OCI-LY7 (cell line): ENCODE data around the gene HINT3. TPM values are rescaled to one million over a fixed set of nuclear protein-coding genes. Genes with fewer than 3 reads are reported as not detected.

ENCODE experiments used
- BruUV-seq: library from RNA; stranded (reverse); fragments of 400-500 nt; replicated peaks from 2 replicates; lab custom pipeline; 2021; lab: Mats Ljungman, UMichigan
- CTCF ChIA-PET: fragments of 300-600 bp; sonication (Branson Sonifier 250); formaldehyde crosslinking; loops from one replicate; lab custom pipeline; 2022; ENCODE audit warnings: antibody characterized with exemption; ENCODE audit not compliant: unreplicated experiment; lab: Charles Lee
- POLR2A ChIA-PET: fragments of 300-600 bp; sonication (Branson Sonifier 250); formaldehyde crosslinking; loops from one replicate; lab custom pipeline; 2022; ENCODE audit warnings: antibody characterized with exemption; lab: Charles Lee
- DNase-seq: peaks from one replicate; pipeline ENCODE4 v3.0.0-alpha.2; 2015; ENCODE audit warnings: low spot score
- H2AFZ ChIP-seq: fragments of 200-600 bp; sonication (generic), shearing (Covaris generic); 2 replicates; pipeline ENCODE4 v1.6.1; 2014; ENCODE audit warnings: mild to moderate bottlenecking, antibody characterized with exemption, low read length, moderate library complexity
- H3K27ac ChIP-seq: fragments of 200-600 bp; sonication (generic); 2 replicates; pipeline ENCODE4 v1.5.1; 2014; ENCODE audit warnings: mixed run types, low read depth, mild to moderate bottlenecking, moderate library complexity, low read length, inconsistent platforms; ENCODE audit not compliant: poor library complexity, severe bottlenecking
- H3K36me3 ChIP-seq: fragments of 200-600 bp; sonication (generic); 2 replicates; pipeline ENCODE4 v1.6.1; 2014; ENCODE audit warnings: mild to moderate bottlenecking, antibody characterized with exemption, low read length, moderate library complexity, mixed read lengths; ENCODE audit not compliant: insufficient read depth
- H3K4me1 ChIP-seq: fragments of 200-600 bp; sonication (generic); 2 replicates; pipeline ENCODE4 v1.5.1; 2014; ENCODE audit warnings: mild to moderate bottlenecking, low read length; ENCODE audit not compliant: insufficient read depth, poor library complexity, severe bottlenecking
- H3K4me2 ChIP-seq: fragments of 200-600 bp; sonication (generic); 2 replicates; pipeline ENCODE4 v1.6.1; 2014; ENCODE audit warnings: mild to moderate bottlenecking, low read length
- H3K4me3 ChIP-seq: fragments of 200-600 bp; sonication (generic); 2 replicates; pipeline ENCODE4 v1.5.1; 2014; ENCODE audit warnings: mild to moderate bottlenecking, low read depth, low read length; ENCODE audit not compliant: poor library complexity, severe bottlenecking
- H3K79me2 ChIP-seq: fragments of 200-600 bp; sonication (generic); 2 replicates; pipeline ENCODE4 v1.6.1; 2016; ENCODE audit warnings: low read depth, mild to moderate bottlenecking, low read length, moderate library complexity, mixed read lengths; ENCODE audit not compliant: insufficient read depth
- H3K9me2 ChIP-seq: fragments of 200-600 bp; sonication (generic); 2 replicates; pipeline ENCODE4 v1.6.1; 2016; ENCODE audit warnings: mild to moderate bottlenecking, low read length, mixed read lengths; ENCODE audit not compliant: insufficient read depth
- H3K9me3 ChIP-seq: fragments of 200-600 bp; sonication (generic); 2 replicates; pipeline ENCODE4 v1.6.1; 2014; ENCODE audit warnings: mild to moderate bottlenecking, mixed run types, low read length, mixed read lengths
- H4K20me1 ChIP-seq: fragments of 200-600 bp; sonication (generic); 2 replicates; pipeline ENCODE4 v1.6.1; 2014; ENCODE audit warnings: mild to moderate bottlenecking, antibody characterized with exemption, low read length, moderate library complexity, mixed read lengths; ENCODE audit not compliant: insufficient read depth
- EZH2phosphoT487 ChIP-seq: fragments of 200-600 bp; sonication (generic); IDR thresholded peaks from 2 replicates; pipeline ENCODE4 v1.6.1; 2018; ENCODE audit warnings: low read depth, borderline replicate concordance, mild to moderate bottlenecking, mixed run types, antibody characterized with exemption, low read length, moderate library complexity, mixed read lengths
- intact Hi-C: fragments of 100-400 bp; cut with micrococcal nuclease; formaldehyde crosslinking; loops from one replicate; pipeline ENCODE4 v1.10.0; 2022; ENCODE audit not compliant: unreplicated experiment
- total RNA-seq, 2 experiments: library from RNA; depleted of rRNA in 1 of 2; stranded (reverse); fragments of >200 nt in 1 of 2; shearing (Covaris generic) in 1 of 2; gene quantifications; 2 replicates each; pipeline ENCODE4 v1.2.3, GENCODE V29; 2014 to 2022
- TF ChIP-seq, protein P1 (sequence below): fragments of 200-600 bp; sonication (generic); conservative IDR thresholded peaks from 2 replicates; pipeline ENCODE4 v1.5.1; 2014; ENCODE audit warnings: mild to moderate bottlenecking, antibody characterized with exemption, low read length, moderate library complexity, mixed read lengths

HINT3 gene
- total RNA-seq, 2 experiments from 2014 or later: 10.4 to 10.6 TPM

GRCh38 chr6:125923366-125923877 lies 33.1 kb upstream of the HINT3 start:
- no peak for TF ChIP-seq EZH2phosphoT487
- TF ChIP-seq, protein P1, sequence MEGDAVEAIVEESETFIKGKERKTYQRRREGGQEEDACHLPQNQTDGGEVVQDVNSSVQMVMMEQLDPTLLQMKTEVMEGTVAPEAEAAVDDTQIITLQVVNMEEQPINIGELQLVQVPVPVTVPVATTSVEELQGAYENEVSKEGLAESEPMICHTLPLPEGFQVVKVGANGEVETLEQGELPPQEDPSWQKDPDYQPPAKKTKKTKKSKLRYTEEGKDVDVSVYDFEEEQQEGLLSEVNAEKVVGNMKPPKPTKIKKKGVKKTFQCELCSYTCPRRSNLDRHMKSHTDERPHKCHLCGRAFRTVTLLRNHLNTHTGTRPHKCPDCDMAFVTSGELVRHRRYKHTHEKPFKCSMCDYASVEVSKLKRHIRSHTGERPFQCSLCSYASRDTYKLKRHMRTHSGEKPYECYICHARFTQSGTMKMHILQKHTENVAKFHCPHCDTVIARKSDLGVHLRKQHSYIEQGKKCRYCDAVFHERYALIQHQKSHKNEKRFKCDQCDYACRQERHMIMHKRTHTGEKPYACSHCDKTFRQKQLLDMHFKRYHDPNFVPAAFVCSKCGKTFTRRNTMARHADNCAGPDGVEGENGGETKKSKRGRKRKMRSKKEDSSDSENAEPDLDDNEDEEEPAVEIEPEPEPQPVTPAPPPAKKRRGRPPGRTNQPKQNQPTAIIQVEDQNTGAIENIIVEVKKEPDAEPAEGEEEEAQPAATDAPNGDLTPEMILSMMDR: no peak
- H3K4me2 ChIP-seq: no peak overlapping the region
- H3K4me3 ChIP-seq: no peak overlapping the region
- no peaks in the 10 kb centered on the region for H3K79me2 ChIP-seq
- intact Hi-C loops: no loop called here
- ChIA-PET CTCF (no interaction called here), POLR2A (interaction anchor here (0.6 to 1.7 kb wide), 6 partner anchors 9 to 720 kb away, joined by 3 to 7 read pairs (median 3); no protein-coding TSS in a partner anchor)
- H3K36me3 ChIP-seq: peaks cover 84% of the 10 kb centered on the region
- no peaks in the 10 kb centered on the region for H3K9me2 ChIP-seq
- no TSS peak for BruUV-seq
- no peaks in the 10 kb centered on the region for H3K9me3 ChIP-seq
- no peak overlapping the region for H2AFZ ChIP-seq
- no peak overlapping the region for H3K27ac ChIP-seq
- H4K20me1 ChIP-seq: no peaks in the 10 kb centered on the region
- no peaks in the 10 kb centered on the region for H3K4me1 ChIP-seq
- no peak for DNase-seq

- no peaks in the 10 kb centered on the region for H4K20me1 ChIP-seq
- intact Hi-C loops: no loop called here
- CTCF ChIA-PET: no interaction called here
- POLR2A ChIA-PET: interaction anchor here (0.6 to 1.7 kb wide), 4 partner anchors 9 to 46 kb away, joined by 3 to 7 read pairs (median 4); no protein-coding TSS in a partner anchor
- no TSS peak for BruUV-seq
- H3K4me1 ChIP-seq: no peaks in the 10 kb centered on the region
- H3K36me3 ChIP-seq: peaks cover 82% of the 10 kb centered on the region
- no peak overlapping the region for H2AFZ ChIP-seq
- DNase-seq: no peak
- TF ChIP-seq EZH2phosphoT487: no peak
- TF ChIP-seq, protein P1: no peak
- H3K9me2 ChIP-seq: no peaks in the 10 kb centered on the region
- no peaks in the 10 kb centered on the region for H3K9me3 ChIP-seq
- H3K27ac ChIP-seq: no peak overlapping the region
- H3K4me3 ChIP-seq: no peak overlapping the region
- no peak overlapping the region for H3K4me2 ChIP-seq
- no peaks in the 10 kb centered on the region for H3K79me2 ChIP-seq
Observed at GRCh38 chr6:125924169-125924568, 32.4 kb upstream of the HINT3 start.

DNA sequence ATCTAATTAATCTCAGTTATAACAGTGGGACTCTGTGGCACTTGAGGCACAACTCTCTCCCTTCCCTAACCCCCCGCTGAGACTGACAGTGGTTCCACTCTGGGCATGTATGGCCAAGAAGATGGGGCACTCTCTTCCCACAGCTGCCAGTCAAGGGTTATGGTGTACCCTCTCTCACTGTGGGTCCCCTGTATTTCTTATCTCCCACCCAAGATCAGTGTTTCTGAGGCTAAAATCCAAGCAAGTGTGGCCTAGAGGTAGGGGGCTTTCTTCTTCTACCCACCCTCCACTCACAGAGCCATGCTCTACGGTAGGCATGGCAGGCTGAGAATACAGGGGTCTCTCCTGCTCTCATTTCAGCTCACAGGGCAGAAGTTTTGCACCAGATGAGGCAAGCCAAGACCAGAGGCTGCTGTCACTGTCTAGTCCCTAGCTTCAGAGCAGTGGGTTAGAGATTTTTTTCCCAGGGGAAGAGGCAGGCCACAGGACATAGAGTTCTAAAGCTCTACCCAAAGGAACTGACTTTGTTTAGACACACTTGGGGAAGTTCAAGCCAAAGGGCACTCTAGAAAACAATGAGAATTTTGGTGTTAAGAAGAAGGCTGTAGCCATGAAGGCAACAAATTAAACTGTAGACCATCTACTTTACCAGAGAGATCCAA lies 31.7 kb upstream of the HINT3 start:
- POLR2A ChIA-PET: interaction anchor here (0.8 to 1.7 kb wide), 2 partner anchors 11 to 20 kb away, joined by 4 to 7 read pairs; no protein-coding TSS in a partner anchor
- Histone ChIP-seq H3K9me3 (no peaks in the 10 kb centered on the region), H4K20me1 (no peaks in the 10 kb centered on the region), H3K4me3 (no peak overlapping the region), H2AFZ (no peak overlapping the region), H3K27ac (no peak overlapping the region), H3K9me2 (no peaks in the 10 kb centered on the region), H3K4me1 (no peaks in the 10 kb centered on the region), H3K79me2 (no peaks in the 10 kb centered on the region), H3K36me3 (peaks cover 81% of the 10 kb centered on the region), H3K4me2 (no peak overlapping the region)
- TF ChIP-seq EZH2phosphoT487: no peak
- TF ChIP-seq, protein P1: no peak
- CTCF ChIA-PET: no interaction called here
- BruUV-seq: no TSS peak
- intact Hi-C loops: no loop called here
- no peak for DNase-seq
